DMS53 (cell line): Measurements from ENCODE around the gene C19orf73.

Experiments
- DNase-seq: peaks from one replicate; lab custom pipeline; 2025; lab: John Stamatoyannopoulos, UW

C19orf73 gene

GRCh38 chr19:49101160-49101559 is 17.8 kb downstream of the C19orf73 start:
- no peak for DNase-seq

GRCh38 chr19:49098795-49099194 is 20.1 kb downstream of the C19orf73 start:
- no peak for DNase-seq

GRCh38 chr19:49097453-49098288 is 21.3 kb downstream of the C19orf73 start:
- peak; percentile 90 for DNase-seq

GRCh38 chr19:49094505-49095482 is 24.1 kb downstream of the C19orf73 start:
- DNase-seq = no peak

- no peak for DNase-seq
Measured at GRCh38 chr19:49092686-49093085, 26.3 kb downstream of the C19orf73 start.

GRCh38 chr19:49091391-49092038 is 27.4 kb downstream of the C19orf73 start:
- no peak for DNase-seq

GRCh38 chr19:49086296-49086695 is 32.6 kb downstream of the C19orf73 start:
- DNase-seq = no peak

- DNase-seq = peak; percentile 50
Measured at GRCh38 chr19:49085868-49086232, 33.1 kb downstream of the C19orf73 start.

GRCh38 chr19:49085020-49085867 is 33.7 kb downstream of the C19orf73 start, which contains the start of gene SNRNP70:
TSS of gene SNRNP70 (plus strand) at chr19:49085451. CDS start at chr19:49086415, 964 bp downstream.
- peak; percentile 100 for DNase-seq

- peak; percentile 46 for DNase-seq
Measured at GRCh38 chr19:49084206-49085019, 34.5 kb downstream of the C19orf73 start.

GRCh38 chr19:49081273-49081672 is 37.7 kb downstream of the C19orf73 start:
- no peak for DNase-seq

- no peak for DNase-seq
Measured at GRCh38 chr19:49080392-49080791, 38.6 kb downstream of the C19orf73 start.

GRCh38 chr19:49074869-49075268 is 44.1 kb downstream of the C19orf73 start:
- DNase-seq = peak; percentile 80

- peak; percentile 56 for DNase-seq
Measured at GRCh38 chr19:49073514-49074378, 45.2 kb downstream of the C19orf73 start.

- peak; percentile 41 for DNase-seq
Measured at GRCh38 chr19:49071860-49072547, 46.9 kb downstream of the C19orf73 start.

GRCh38 chr19:49070416-49070815 is 48.5 kb downstream of the C19orf73 start:
- DNase-seq = no peak

GRCh38 chr19:49069026-49069425 is 49.9 kb downstream of the C19orf73 start:
- DNase-seq = no peak
